Left kidney (tissue), 2 donors: ENCODE data around the gene PAK6. TPM values are rescaled to one million over a fixed set of nuclear protein-coding genes. Genes with fewer than 3 reads are reported as not detected.

Source experiments
- DNase-seq: peaks from one replicate; pipeline ENCODE4 v3.0.0-alpha.2; 2013
- polyA plus RNA-seq: library from polyadenylated mRNA; unstranded; fragments of 120-200 nt; gene quantifications from one replicate; pipeline ENCODE4 v1.2.1, GENCODE V29; 2013; ENCODE audit not compliant: insufficient read length

The PAK6 gene
- polyA plus RNA-seq, 1 donor, result 6.5 TPM

GRCh38 chr15:40310001-40310959 lies 71.4 kb downstream of the PAK6 start:
- no peak for DNase-seq

- DNase-seq, result no peak
Measured at GRCh38 chr15:40310993-40311392, 72.1 kb downstream of the PAK6 start.

- DNase-seq, result no peak
Measured at GRCh38 chr15:40312370-40313158, 73.7 kb downstream of the PAK6 start.

GRCh38 chr15:40313531-40314398 lies 74.9 kb downstream of the PAK6 start:
- no peak for DNase-seq

GRCh38 chr15:40314723-40315276 lies 75.9 kb downstream of the PAK6 start:
- no peak for DNase-seq

- DNase-seq, result no peak
Measured at GRCh38 chr15:40316931-40317330, 78.1 kb downstream of the PAK6 start.

- DNase-seq, result no peak
Measured at GRCh38 chr15:40317580-40317979, 78.7 kb downstream of the PAK6 start.

- no peak for DNase-seq
Measured at GRCh38 chr15:40320409-40320808, 81.5 kb downstream of the PAK6 start.

GRCh38 chr15:40320931-40321371 lies 82.1 kb downstream of the PAK6 start:
- DNase-seq, result no peak

- DNase-seq, result no peak
Measured at GRCh38 chr15:40322531-40323238, 83.8 kb downstream of the PAK6 start.

GRCh38 chr15:40323239-40323952 lies 84.5 kb downstream of the PAK6 start, which contains the start of gene INAFM2:
TSS of gene INAFM2 (plus strand) at chr15:40323692. CDS start at chr15:40324056, 364 bp downstream.
- peak; percentile 95 for DNase-seq

- no peak for DNase-seq
Measured at GRCh38 chr15:40323953-40324937, 85.4 kb downstream of the PAK6 start.

- no peak for DNase-seq
Measured at GRCh38 chr15:40325188-40325587, 86.3 kb downstream of the PAK6 start.

GRCh38 chr15:40325700-40326099 lies 86.8 kb downstream of the PAK6 start:
- DNase-seq, result no peak
